ENCODE results near the gene PLCG2. TPM values are rescaled to one million over a fixed set of nuclear protein-coding genes. Genes with fewer than 3 reads are reported as not detected.

Gene PLCG2
- total RNA-seq, 6 experiments from 2014 or later = 11.1 to 23.1 (median 17.7) TPM

DNA sequence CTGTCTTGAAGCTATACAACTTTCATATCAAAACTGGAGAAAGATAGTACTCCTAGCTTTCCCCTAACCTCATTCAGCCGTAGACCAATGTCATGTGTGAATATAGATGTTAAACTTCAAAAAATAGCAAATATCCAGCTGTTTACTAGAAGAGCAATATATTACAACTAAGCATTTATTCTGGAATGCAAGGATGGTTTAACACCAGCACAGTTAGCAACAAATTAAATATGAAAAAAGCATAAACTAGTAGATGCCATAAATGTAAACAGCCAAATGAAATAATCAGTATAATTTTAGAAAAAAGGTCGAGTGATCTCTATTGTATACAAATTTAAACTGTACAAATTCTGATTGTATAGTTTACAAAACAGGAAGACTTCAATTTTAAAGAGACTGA lies 172.5 kb downstream of the PLCG2 start:
- DNase-seq = no peak
- no peaks in the 10 kb centered on the region for H3K36me3 ChIP-seq
- H3K27ac ChIP-seq = no peak overlapping the region
- WGBS (ENCODE audit: insufficient coverage, low coverage, low lambda C conversion rate, missing lambda C conversion rate) = 82% methylated on average over 2 of the region's 2 CpGs
- TF ChIP-seq, protein P1, sequence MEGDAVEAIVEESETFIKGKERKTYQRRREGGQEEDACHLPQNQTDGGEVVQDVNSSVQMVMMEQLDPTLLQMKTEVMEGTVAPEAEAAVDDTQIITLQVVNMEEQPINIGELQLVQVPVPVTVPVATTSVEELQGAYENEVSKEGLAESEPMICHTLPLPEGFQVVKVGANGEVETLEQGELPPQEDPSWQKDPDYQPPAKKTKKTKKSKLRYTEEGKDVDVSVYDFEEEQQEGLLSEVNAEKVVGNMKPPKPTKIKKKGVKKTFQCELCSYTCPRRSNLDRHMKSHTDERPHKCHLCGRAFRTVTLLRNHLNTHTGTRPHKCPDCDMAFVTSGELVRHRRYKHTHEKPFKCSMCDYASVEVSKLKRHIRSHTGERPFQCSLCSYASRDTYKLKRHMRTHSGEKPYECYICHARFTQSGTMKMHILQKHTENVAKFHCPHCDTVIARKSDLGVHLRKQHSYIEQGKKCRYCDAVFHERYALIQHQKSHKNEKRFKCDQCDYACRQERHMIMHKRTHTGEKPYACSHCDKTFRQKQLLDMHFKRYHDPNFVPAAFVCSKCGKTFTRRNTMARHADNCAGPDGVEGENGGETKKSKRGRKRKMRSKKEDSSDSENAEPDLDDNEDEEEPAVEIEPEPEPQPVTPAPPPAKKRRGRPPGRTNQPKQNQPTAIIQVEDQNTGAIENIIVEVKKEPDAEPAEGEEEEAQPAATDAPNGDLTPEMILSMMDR (IDR thresholded peaks at IDR 0.05) = no peak
- TF ChIP-seq POLR2A (IDR thresholded peaks at IDR 0.05) = no peak
- no peak for ATAC-seq
- no peaks in the 10 kb centered on the region for H3K27me3 ChIP-seq
- H3K9me3 ChIP-seq = peaks cover 0 to 9% (median 0%) of the 10 kb centered on the region in 4 donors
- intact Hi-C loops (cut with DNase I) = no loop called here
- H3K4me1 ChIP-seq = peaks cover 0 to 8% (median 0%) of the 10 kb centered on the region in 4 donors
- no peak overlapping the region for H3K4me3 ChIP-seq

DNA sequence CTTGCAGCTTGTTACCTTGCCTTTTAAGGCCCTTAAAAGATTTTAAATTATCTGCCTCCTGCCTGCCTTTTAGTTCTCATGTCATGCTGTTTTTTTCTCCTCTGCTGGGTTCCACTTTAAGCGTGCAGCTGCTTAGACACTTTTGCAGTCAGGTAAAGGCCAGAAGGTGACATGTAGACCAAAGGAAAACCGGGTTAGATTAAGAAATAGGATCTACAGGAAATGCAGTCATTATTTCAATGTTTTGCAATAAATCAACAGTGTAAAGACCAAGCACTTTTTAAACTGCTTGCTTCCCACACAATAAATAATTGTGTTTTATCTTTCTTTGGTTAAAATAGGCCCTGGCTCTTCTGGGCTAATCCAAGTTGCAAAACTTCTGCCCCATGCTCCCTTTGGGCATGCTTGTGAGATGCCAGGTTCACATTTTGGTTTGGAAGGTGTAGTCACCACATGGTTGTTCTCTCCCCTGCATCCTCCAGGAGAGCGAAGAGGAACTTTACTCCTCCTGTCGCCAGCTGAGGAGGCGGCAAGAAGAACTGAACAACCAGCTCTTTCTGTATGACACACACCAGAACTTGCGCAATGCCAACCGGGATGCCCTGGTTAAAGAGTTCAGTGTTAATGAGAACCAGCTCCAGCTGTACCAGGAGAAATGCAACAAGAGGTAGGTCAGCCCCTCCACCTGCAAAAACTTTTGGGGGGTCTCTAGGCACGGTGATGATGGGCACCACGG lies 177.3 kb downstream of the PLCG2 start:
- WGBS (ENCODE audit: insufficient coverage, low coverage, low lambda C conversion rate, missing lambda C conversion rate) = 53% methylated on average over 4 of the region's 9 CpGs
- peaks cover 0 to 10% (median 0%) of the 10 kb centered on the region in 4 donors for H3K36me3 ChIP-seq
- no peaks in the 10 kb centered on the region for H3K27me3 ChIP-seq
- intact Hi-C loops (cut with DNase I) = no loop called here
- no peak overlapping the region for H3K4me3 ChIP-seq
- peak; percentile 64 to 72 (median 68) for DNase-seq
- peak overlapping the region in 1 of 3 donors; percentile 56 for H3K27ac ChIP-seq
- H3K4me1 ChIP-seq = peaks cover 0 to 13% (median 0%) of the 10 kb centered on the region in 4 donors
- peaks cover 0 to 6% (median 0%) of the 10 kb centered on the region in 4 donors for H3K9me3 ChIP-seq
- TF ChIP-seq, protein P1 (IDR thresholded peaks at IDR 0.05) = no peak
- no peak for TF ChIP-seq POLR2A (IDR thresholded peaks at IDR 0.05)
- peak; percentile 44 to 92 (median 74) for ATAC-seq

DNA sequence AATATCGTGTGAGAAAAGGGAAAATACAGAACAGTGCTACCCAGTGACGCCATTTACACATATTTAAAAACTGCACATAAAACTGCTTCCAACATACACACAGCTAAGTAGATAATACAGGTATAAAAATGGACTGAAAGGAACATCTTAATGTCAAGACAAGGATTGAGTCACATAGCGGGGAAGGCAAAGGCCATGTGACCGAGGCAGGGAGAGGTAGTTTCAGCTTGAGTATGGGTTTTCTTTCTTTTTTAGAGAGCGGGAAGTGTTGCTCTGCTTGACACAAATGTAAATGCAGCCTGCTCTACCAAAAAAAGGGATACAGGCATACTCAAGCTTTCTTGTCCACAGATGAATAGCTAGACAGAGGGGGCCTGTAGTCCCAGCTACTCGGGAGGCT lies 185.7 kb downstream of the PLCG2 start:
- TF ChIP-seq POLR2A (IDR thresholded peaks at IDR 0.05) = no peak
- TF ChIP-seq, protein P1 (IDR thresholded peaks at IDR 0.05) = no peak
- DNase-seq = no peak
- 81% methylated on average over 6 of the region's 6 CpGs for WGBS (ENCODE audit: insufficient coverage, low coverage, low lambda C conversion rate, missing lambda C conversion rate)
- ATAC-seq = no peak
- H3K4me3 ChIP-seq = no peak overlapping the region
- H3K27ac ChIP-seq = no peak overlapping the region
- no peaks in the 10 kb centered on the region for H3K36me3 ChIP-seq
- intact Hi-C loops (cut with DNase I) = no loop called here
- no peaks in the 10 kb centered on the region for H3K4me1 ChIP-seq
- H3K9me3 ChIP-seq = no peaks in the 10 kb centered on the region
- H3K27me3 ChIP-seq = no peaks in the 10 kb centered on the region

DNA sequence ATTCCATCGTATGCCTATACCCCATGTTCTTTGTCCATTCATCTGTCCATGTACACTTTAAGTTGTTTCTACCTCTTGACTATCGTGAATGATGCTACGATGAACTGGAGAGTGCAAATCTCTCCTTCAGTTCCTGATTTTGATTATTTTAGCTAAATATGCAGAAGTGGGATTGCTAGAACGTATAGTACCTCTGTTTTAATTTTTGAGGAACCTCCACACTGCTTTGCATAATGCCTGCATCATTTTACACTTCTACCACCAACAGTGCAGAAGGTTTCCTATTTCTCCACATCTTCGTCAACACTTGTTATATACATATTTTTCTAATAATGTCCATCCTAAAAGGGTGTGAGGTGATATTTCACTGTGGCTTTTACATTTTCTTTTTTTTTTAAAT lies 188.3 kb downstream of the PLCG2 start:
- Histone ChIP-seq H3K9me3 (no peaks in the 10 kb centered on the region), H3K27ac (no peak overlapping the region), H3K4me3 (no peak overlapping the region), H3K4me1 (no peaks in the 10 kb centered on the region), H3K36me3 (no peaks in the 10 kb centered on the region), H3K27me3 (no peaks in the 10 kb centered on the region)
- TF ChIP-seq, protein P1 (IDR thresholded peaks at IDR 0.05) = no peak
- no peak for TF ChIP-seq POLR2A (IDR thresholded peaks at IDR 0.05)
- 64% methylated on average over 5 of the region's 5 CpGs for WGBS (ENCODE audit: insufficient coverage, low coverage, low lambda C conversion rate, missing lambda C conversion rate)
- intact Hi-C loops (cut with DNase I) = no loop called here
- ATAC-seq (no peak), DNase-seq (no peak)
